NCI-H2196 (cell line): ENCODE measurements around the gene PERM1.
"Not testable (repeated sequence)": the region's sequence is repeated elsewhere in the genome, so short reads cannot be mapped to it uniquely, and the experiment has no call there.

Source experiments
- DNase-seq: peaks from one replicate; lab custom pipeline; 2025; ENCODE audit not compliant: unreplicated experiment; lab: John Stamatoyannopoulos, UW

PERM1 gene, protein sequence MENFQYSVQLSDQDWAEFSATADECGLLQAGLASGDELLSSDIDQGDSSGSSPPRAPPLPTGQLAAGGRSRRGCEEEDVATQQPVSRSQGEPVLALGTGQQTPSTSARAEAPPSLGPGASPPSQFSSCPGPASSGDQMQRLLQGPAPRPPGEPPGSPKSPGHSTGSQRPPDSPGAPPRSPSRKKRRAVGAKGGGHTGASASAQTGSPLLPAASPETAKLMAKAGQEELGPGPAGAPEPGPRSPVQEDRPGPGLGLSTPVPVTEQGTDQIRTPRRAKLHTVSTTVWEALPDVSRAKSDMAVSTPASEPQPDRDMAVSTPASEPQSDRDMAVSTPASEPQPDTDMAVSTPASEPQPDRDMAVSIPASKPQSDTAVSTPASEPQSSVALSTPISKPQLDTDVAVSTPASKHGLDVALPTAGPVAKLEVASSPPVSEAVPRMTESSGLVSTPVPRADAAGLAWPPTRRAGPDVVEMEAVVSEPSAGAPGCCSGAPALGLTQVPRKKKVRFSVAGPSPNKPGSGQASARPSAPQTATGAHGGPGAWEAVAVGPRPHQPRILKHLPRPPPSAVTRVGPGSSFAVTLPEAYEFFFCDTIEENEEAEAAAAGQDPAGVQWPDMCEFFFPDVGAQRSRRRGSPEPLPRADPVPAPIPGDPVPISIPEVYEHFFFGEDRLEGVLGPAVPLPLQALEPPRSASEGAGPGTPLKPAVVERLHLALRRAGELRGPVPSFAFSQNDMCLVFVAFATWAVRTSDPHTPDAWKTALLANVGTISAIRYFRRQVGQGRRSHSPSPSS

DNA sequence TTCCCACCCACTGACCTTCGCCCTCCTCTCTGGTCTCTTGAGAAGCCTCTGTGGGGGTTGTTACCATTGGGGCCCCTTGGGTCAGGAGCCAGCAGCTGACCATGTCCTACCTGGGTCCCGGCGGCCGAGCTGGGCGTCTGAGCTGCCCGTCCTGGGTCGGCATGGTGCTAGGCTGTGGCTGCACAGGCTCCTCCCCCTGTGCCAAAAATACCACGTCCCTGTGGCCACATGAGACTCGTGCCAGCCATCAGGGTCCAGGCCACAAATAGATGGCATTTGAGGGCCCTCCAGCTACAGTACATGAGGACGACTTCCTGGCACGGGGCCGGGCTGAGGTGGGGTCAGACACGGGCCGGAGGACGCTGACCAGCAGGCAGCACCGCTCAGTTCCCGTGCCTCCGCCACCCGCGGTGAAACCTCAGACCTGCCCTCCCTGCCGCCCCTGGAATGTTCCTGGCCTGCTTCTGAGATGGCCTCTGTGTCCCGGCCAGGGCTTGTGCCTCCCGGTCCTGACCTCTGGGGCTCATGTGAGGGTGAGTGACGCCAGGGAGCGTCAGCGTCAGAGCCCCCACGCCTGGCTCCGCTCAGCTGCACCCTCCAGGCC, at the start of gene PERM1:
PERM1 (minus strand) TSS at position 139 of the 604 bp plus-strand sequence. CDS start 1,064 bp downstream, outside the sequence.
- DNase-seq: no peak

DNA sequence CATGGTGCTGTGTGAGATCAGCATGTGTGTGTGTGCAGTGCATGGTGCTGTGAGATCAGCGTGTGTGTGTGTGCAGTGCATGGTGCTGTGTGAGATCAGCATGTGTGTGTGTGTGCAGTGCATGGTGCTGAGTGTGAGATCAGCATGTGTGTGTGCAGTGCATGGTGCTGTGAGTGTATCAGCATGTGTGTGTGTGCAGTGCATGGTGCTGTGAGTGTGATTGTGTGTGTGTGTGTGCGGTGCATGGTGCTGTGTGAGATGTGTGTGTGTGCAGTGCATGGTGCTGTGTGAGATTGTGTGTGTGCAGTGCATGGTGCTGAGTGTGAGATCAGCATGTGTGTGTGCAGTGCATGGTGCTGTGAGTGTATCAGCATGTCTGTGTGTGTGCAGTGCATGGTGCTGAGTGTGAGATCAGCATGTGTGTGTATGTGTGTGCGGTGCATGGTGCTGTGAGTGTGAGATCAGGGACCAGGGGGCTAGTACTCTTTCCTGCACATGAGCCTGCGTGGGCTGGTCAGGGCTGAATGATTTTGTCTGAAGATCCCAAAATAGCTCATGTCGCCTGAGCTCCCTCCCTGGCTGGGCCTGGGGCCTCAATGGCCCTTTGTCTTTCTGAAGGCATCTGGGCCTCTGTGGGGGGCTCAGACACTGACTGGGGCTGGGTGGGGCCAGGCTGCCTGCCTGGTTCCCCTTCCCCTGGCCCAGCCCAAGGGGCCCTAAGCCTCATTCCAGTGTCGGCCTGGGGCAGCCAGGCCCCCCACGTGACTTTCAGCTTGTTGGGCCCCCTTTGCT, 49.2 kb upstream of the PERM1 start:
- not testable (repeated sequence) for DNase-seq

- no peak for DNase-seq
Measured at GRCh38 chr1:1027791-1028190, 45.9 kb upstream of the PERM1 start.

DNA sequence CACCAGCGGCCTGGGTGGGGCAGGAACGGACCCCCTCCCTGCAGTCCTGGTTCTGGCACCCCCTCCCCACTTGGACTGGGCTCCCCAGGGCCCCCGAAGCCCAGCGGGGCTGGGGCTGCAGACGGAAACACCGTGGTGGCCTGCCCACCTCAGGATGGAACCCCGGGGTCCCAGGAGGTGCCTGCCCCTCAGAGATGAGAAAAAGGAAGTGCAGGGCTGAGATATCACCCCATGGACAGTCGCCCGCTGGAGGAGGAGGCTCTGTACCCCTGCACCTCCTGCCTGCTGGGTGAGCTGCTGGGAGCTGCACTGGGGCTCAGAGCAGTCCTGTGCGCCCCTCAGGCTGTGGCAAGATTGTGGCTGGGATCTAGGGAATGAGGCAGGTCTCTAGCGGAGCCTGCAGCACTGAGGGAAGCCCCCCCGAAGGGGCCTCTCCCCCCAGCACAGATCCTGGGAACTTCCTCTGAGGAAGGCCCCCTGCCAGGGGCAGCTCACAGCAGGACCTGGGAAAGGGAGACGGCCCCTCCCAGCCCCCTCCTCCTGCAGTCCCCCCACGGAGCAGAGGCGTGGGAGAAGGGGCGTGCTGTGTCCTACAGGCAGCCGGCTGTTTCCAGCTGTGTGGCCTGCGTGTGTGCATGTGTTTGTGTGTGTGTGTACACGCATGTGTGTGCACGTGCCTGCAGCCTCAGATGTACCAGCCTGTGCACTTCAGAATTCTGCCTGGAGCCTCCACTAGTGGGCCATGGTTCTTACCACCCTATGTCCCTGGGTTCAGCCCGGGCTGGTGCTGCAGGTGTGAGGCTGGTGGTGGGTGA, 44.9 kb upstream of the PERM1 start:
- DNase-seq: no peak

GRCh38 chr1:1025730-1026129, 43.8 kb upstream of the PERM1 start:
- no peak for DNase-seq

DNA sequence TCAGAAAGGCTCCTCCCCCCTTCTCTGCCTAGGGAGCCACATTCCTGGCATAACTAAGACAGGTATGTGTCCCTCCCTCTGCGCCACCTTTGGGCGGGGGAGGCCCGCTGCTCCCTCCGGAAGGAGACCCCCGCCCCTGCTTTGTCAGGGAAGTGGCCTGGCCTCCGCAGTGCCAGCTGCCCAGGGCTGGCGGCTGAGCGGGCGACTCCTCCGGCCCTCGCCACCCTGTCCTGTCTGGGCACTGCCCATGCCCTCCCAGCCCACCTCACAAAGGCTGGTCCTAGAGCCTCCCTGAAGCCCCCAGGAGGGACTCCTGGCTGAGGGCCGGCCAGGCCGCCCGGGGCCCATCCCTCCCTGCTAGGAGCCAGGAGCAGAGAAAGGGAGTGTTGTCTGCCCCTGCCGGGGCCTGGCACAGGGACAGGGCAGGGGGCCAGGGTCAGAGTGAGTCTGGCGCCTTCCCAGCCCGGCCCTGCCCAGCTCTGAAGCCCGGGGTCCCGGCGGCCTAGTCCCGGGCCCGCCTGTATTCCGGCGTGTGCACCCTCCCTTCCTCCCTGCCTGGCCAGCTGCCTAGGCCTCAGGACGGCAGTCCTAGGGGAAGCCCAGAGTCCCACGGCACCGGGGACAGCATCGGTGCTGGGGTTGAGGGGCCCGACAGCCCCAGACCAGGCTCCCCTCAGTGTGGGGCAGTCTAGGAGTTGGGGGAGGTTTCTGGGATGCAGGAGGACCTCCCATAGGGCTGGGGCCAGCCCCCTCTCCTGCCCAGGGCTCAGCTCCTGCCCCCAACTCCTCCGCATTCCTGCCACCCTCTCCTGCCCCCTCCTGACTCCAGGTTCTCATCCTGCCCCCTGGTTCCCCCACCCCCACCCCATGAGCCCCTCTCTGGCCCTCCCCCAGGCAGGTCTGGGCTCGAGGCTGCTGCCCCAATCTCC, 43.1 kb upstream of the PERM1 start:
- DNase-seq: no peak

- no peak for DNase-seq
Measured at GRCh38 chr1:1024149-1024770, 42.4 kb upstream of the PERM1 start.

- no peak for DNase-seq
Measured at GRCh38 chr1:1023700-1024099, 41.8 kb upstream of the PERM1 start.

DNA sequence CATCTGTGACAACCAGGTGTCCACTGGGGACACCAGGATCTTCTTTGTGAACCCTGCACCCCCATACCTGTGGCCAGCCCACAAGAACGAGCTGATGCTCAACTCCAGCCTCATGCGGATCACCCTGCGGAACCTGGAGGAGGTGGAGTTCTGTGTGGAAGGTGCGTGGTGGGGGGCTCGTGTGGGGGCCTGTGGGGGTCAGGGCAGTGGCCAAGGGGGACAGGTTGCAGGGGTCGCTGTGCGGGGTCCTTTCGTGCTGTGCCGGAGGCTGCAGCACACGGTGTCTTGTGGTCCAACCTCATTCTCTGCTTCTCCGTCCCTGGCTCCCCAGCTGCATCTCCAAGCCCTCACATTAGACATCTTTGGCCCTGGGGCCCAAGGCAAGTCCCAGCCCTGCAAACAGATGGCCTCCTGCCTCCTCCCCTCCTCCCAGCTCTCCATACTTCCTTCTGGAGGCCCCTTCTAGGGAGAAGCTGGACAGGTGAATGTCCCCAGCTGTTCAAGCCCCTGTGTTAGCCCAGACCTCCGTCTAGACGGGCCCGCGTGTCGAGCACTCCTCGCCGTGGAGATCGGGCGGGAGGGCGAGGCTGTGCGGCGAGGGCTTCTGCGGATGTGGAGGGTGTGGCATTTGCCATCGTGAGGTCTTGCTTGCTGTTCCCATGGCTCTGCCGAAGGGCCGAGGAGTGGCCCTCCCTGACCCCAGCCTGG, 40.6 kb upstream of the PERM1 start:
- DNase-seq: no peak

- no peak for DNase-seq
Measured at GRCh38 chr1:1021920-1022259, 40.0 kb upstream of the PERM1 start.

DNA sequence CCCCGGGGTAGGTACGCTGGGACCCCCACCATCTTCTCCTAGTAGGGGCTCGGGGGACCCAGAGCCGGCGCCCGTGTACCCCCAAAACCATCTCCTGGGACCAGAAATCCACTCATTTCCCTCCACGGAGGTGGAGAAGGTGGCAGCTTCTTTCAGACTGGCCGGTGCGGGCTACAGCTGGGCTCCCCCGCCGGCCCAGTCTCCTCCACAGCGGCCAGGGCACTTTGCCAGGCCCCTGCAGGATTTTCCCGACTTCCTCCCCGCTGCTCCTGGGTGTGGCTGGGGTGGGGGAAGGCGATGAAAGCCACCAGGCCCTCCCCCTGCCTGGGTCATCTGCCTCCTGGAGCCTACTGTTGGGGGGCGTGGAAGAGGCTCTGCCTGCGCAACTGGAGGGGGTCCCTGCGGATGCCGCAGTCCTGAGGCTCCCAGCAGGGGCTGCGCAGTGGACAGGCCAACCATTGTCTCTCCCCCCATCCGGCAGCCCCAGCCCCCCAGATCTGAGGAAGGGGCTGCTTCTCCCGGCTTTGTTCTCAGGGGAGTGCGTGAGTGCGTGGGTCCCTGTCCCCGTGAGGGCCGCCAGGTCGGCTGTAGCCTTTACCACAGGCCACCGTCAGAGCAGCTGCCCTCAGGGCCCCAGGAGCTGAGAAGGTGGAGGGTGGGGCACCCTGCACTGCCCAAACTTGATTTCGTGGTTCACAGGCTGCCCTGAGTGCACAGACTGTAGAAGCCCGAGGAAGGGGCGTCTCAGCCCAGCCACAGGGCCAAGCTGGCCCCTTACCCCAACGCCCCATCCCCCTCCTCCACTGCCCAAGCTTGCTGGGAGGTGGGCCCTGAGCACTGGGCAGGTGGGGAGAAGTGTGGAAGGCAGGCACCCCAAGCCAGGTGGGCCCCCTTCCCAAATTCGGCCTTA, 39.4 kb upstream of the PERM1 start:
- DNase-seq: peak; percentile 77

GRCh38 chr1:1020415-1021009, 38.6 kb upstream of the PERM1 start:
- no peak for DNase-seq

- DNase-seq: no peak
Measured at GRCh38 chr1:1020000-1020404, 38.1 kb upstream of the PERM1 start, which contains the start of gene AGRN. TSS of gene AGRN (plus strand) at chr1:1020120. CDS start at chr1:1020173, 53 bp downstream.

DNA sequence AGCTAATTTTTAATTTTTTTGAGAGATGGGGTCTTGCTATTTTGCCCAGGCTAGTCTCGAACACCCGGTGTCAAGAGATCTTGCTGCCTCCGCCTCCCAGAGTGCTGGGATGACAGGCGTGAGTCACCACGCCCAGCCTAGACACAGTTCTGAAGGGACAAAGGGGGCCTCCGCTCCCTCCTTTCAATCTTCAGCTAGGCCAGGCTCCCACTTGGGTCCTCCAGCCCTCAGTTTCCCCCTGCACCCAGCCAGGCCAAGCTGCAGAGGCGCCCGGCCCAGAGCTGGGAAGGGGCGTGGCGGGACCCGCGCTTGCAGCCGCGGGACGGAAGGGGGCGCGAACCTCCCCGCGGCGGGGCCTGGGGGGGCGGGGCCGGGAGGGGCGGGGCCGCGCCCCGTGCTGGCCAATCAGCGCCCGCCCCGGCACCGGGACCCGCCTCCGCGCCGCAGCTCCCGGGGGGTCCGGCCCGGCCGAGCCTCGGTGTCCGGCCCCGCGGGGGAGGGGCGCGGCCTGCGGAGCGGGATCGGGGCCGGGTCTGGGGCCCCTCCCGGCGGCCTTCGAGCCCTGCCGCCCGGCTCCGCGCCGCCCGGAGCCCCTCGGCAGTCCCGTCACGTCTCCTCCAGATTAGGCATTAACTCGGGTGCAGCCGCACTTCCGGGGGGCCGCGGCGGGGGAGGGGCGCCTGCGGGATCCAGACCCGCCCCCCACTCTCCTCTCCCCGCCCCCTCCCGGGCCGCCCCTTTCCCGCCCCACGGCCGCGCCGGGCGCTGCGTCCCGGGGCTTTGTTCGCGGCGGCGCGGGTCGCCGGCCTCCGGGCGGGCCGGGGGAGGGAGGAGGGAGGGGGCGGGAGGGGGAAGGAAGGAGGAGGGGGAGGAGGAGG, 37.5 kb upstream of the PERM1 start:
- DNase-seq: peak; percentile 93

DNA sequence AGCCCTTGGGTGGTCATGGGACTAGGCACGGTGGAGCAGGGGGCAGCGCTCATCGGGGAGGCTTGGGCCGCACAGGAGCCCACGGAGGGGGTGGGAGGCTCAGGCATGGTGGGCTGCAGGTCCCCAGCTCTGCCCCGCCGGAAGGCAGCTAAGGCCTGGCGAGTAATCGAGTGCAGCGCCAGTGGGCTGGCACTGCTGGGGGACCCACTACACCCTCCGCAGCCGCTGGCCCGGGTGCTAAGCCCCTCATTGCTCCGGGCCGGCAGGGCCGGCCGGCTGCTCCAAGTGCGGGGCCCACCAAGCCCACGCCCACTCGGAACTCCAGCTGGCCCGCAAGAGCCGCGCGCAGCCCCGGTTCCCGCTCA, 36.4 kb upstream of the PERM1 start:
- not testable (repeated sequence) for DNase-seq
